ENCODE measurements around the gene PTPRN2. TPM values are rescaled to one million over a fixed set of nuclear protein-coding genes. Genes with fewer than 3 reads are reported as not detected.
"Not testable (repeated sequence)": the region's sequence is repeated elsewhere in the genome, so short reads cannot be mapped to it uniquely, and the experiment has no call there.

The PTPRN2 gene
- total RNA-seq, 4 donors from 2014 or later, result 2.0 to 9.5 (median 2.6) TPM

- no peak for TF ChIP-seq CTCF (IDR thresholded peaks at IDR 0.05)
- DNase-seq (ENCODE audit: low spot score) (no peak), ATAC-seq (ENCODE audit: low FRiP score) (no peak)
Observed at GRCh38 chr7:157490465-157490912, 1097.1 kb downstream of the PTPRN2 start.

GRCh38 chr7:157489870-157490269, 1097.8 kb downstream of the PTPRN2 start:
- DNase-seq (ENCODE audit: low spot score); ATAC-seq (ENCODE audit: low FRiP score): not testable (repeated sequence)

Small RNAs within 50 kb of the gene (small RNA-seq; reads per million reads assigned to genes)
- gene MIR153-2, result not detected
- gene MIR5707, result not detected
- not detected for gene MIR595
- gene THAP5P1, result not detected

Other genes starting within 250 kb of the PTPRN2 start
- 1 to 10 TPM; 5.0 to 9.4 (median 8.7) TPM for gene NCAPG2, start 117.0 kb upstream of the PTPRN2 start, total RNA-seq
- gene ESYT2, start 241.7 kb upstream of the PTPRN2 start, total RNA-seq, result 100 to 1,000 TPM in 3 of 4 donors, 10 to 100 TPM in 1; 81.9 to 151 (median 112) TPM

Data from omental fat pad (tissue), 4 donors.